NCI-H446 treated with DMSO at 0.1 percent for 48 hours (cell line): Measurements from ENCODE around the gene CHIC2.
"Not testable (repeated sequence)": the region's sequence is repeated elsewhere in the genome, so short reads cannot be mapped to it uniquely, and the experiment has no call there.

Experiments used
- DNase-seq: peaks from one replicate; lab custom pipeline; 2025; lab: John Stamatoyannopoulos, UW

Gene CHIC2

GRCh38 chr4:54064317-54065111 is at the start of gene CHIC2:
TSS of gene CHIC2 (minus strand) at chr4:54064605. CDS start at chr4:54064300, 305 bp downstream.
- peak; percentile 83 for DNase-seq

GRCh38 chr4:54113206-54113605 is 48.8 kb upstream of the CHIC2 start:
- DNase-seq, result not testable (repeated sequence)

GRCh38 chr4:54110019-54110416 is 45.6 kb upstream of the CHIC2 start:
- no peak for DNase-seq

- DNase-seq, result no peak
Observed at GRCh38 chr4:54109241-54110018, 45.0 kb upstream of the CHIC2 start.

GRCh38 chr4:54107951-54108748 is 43.7 kb upstream of the CHIC2 start:
- DNase-seq, result no peak

GRCh38 chr4:54104907-54105306 is 40.5 kb upstream of the CHIC2 start:
- DNase-seq, result no peak

- no peak for DNase-seq
Observed at GRCh38 chr4:54103190-54103574, 38.8 kb upstream of the CHIC2 start.

- DNase-seq, result no peak
Observed at GRCh38 chr4:54102531-54103106, 38.2 kb upstream of the CHIC2 start.

GRCh38 chr4:54101190-54102041 is 37.0 kb upstream of the CHIC2 start:
- no peak for DNase-seq

GRCh38 chr4:54100595-54101189 is 36.3 kb upstream of the CHIC2 start:
- no peak for DNase-seq

- no peak for DNase-seq
Observed at GRCh38 chr4:54099748-54100574, 35.6 kb upstream of the CHIC2 start, which contains the start of gene GSX2. TSS of gene GSX2 (plus strand) at chr4:54100163. CDS start at chr4:54100345, 182 bp downstream.

- DNase-seq, result no peak
Observed at GRCh38 chr4:54099287-54099747, 34.9 kb upstream of the CHIC2 start.

- DNase-seq, result no peak
Observed at GRCh38 chr4:54098375-54098774, 34.0 kb upstream of the CHIC2 start.

GRCh38 chr4:54097152-54097551 is 32.7 kb upstream of the CHIC2 start:
- DNase-seq, result no peak

- DNase-seq, result no peak
Observed at GRCh38 chr4:54096295-54096962, 32.0 kb upstream of the CHIC2 start.

GRCh38 chr4:54095110-54095825 is 30.9 kb upstream of the CHIC2 start:
- no peak for DNase-seq

- DNase-seq, result no peak
Observed at GRCh38 chr4:54094451-54094850, 30.0 kb upstream of the CHIC2 start.
